ENCODE results near the gene RANBP3L.

DNA sequence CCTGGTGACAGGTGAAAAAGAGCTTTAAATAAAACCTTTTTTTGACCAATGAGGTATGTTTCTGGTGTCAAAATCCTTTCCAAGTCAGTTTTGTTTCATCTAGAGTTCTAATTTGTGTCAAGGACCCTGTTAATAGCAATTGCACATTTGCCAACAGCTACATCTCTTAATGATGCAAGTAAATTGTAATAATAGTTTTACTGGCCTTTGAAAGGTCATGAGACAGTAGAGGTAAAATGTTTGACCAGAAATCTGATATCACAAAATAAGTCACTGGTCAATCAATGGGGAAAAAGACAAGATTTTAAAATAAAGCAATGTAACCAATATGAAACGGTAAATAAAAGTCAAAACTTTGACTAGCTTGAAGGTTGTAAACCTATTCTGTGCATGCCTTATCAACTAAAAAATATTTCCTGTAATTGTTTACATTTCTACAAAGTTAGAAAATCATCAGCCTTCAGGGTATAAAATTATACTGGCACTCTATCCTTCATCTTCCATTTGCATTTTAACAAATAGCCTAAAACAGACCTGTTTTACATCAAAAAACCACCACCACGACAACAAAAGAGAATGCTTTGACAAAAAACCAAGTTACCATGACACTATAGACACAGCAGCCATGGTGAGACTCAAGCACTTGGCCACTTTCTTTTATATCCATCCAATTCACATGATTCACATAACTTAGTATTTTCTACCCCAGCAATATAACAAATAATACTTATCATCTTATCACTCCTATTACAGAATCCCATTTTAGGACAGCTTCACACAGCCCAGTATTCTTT lies 63.0 kb downstream of the RANBP3L start:
- no peak for TF ChIP-seq EZH2 (IDR thresholded peaks at IDR 0.05; ENCODE audit: insufficient read depth, low read length)
- no peak for TF ChIP-seq CTCF (IDR thresholded peaks at IDR 0.05; ENCODE audit: insufficient read depth, low read depth, low read length)
